Astrocyte (in vitro differentiated cells and primary cell): Measurements from ENCODE around the gene RNPEP.

ENCODE experiments used
- EZH2 ChIP-seq: IDR thresholded peaks from 2 replicates; pipeline ENCODE4 v1.6.1; 2012; ENCODE audit warnings: mild to moderate bottlenecking, low read length, inconsistent platforms; ENCODE audit not compliant: insufficient read depth
- TF ChIP-seq, protein P1 (sequence below): IDR thresholded peaks from 2 replicates; pipeline ENCODE4 v1.5.1; 2011; ENCODE audit warnings: low read depth, mild to moderate bottlenecking, inconsistent platforms, low read length, moderate library complexity; ENCODE audit not compliant: insufficient read depth

DNA sequence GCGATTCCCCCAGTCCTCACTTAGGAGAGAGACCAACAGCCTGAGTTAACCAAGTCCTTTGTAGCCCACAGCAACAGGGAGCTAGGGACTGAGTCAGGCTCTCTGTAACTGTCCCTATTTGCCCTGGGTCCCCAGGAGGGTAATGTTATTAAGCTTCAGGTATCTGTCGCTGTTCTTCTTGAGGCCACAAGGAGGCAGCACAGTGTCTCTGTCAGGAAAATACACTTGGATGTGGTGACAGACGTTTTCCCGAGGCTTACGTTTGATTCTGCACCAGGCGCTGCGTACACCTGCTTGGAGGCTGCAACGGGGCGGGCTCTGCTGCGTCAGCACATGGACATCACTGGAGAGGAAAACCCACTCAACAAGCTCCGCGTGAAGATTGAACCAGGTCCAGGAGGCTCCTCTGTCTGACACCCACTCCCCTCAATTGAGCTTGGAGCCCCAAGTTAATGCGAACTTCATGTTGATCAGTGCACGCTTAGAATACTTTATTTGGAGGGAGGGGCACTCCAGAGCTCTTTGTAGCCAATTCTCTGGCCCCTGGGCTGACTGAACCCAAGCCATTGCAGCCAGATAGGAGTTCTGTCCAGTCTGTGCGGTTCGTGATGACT is 17.3 kb downstream of the RNPEP start:
- TF ChIP-seq, protein P1, sequence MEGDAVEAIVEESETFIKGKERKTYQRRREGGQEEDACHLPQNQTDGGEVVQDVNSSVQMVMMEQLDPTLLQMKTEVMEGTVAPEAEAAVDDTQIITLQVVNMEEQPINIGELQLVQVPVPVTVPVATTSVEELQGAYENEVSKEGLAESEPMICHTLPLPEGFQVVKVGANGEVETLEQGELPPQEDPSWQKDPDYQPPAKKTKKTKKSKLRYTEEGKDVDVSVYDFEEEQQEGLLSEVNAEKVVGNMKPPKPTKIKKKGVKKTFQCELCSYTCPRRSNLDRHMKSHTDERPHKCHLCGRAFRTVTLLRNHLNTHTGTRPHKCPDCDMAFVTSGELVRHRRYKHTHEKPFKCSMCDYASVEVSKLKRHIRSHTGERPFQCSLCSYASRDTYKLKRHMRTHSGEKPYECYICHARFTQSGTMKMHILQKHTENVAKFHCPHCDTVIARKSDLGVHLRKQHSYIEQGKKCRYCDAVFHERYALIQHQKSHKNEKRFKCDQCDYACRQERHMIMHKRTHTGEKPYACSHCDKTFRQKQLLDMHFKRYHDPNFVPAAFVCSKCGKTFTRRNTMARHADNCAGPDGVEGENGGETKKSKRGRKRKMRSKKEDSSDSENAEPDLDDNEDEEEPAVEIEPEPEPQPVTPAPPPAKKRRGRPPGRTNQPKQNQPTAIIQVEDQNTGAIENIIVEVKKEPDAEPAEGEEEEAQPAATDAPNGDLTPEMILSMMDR = peak; percentile 82
- no peak for TF ChIP-seq EZH2
